GM18858 (cell line): ENCODE measurements around the gene KIF2C.
"Not testable (repeated sequence)": the region's sequence is repeated elsewhere in the genome, so short reads cannot be mapped to it uniquely, and the experiment has no call there.

Source experiments
- ATAC-seq: cut with Tn5 transposase; IDR thresholded peaks from one replicate; pipeline ENCODE4 v1.9.1; 2021; ENCODE audit not compliant: unreplicated experiment

Gene KIF2C

DNA sequence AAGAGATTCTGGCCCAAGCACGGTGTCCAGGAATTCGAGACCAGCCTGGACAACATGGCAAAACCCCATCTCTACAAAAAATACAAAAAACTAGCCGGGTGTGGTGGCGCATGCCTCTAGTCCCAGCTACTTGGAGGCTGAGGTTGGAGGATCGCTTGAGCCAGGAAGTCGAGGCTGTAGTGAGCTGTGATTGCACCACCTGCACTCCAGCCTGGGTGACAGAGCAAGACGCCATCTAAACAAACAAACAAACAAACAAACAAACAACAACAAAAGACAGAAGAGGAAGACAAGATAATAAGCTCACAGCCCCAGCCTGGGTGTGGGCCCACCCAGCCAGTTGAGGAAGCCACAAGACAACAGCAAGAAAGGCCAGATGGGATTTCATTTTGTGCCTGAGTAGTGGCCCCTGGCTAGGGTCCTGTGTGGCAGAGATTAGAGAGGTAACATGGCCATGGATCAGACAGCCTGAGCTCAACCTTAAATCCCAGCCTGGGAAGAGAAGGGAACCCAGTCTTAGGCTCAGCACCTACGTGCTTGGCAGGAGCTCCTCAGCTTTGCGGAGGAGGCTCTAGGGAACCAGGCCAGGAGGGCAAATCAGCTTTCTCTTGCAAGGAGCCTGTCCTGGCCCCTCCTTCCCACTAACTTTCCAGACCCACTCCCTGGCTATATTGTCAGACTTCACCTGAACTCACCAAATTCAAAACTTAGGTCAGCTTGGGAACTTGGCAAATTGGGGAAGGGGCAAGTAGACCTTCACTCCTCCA, 53.3 kb downstream of the KIF2C start:
- ATAC-seq: no peak

- ATAC-seq: not testable (repeated sequence)
These were observed 58.2 kb downstream of the KIF2C start for GRCh38 chr1:44797886-44798285.

DNA sequence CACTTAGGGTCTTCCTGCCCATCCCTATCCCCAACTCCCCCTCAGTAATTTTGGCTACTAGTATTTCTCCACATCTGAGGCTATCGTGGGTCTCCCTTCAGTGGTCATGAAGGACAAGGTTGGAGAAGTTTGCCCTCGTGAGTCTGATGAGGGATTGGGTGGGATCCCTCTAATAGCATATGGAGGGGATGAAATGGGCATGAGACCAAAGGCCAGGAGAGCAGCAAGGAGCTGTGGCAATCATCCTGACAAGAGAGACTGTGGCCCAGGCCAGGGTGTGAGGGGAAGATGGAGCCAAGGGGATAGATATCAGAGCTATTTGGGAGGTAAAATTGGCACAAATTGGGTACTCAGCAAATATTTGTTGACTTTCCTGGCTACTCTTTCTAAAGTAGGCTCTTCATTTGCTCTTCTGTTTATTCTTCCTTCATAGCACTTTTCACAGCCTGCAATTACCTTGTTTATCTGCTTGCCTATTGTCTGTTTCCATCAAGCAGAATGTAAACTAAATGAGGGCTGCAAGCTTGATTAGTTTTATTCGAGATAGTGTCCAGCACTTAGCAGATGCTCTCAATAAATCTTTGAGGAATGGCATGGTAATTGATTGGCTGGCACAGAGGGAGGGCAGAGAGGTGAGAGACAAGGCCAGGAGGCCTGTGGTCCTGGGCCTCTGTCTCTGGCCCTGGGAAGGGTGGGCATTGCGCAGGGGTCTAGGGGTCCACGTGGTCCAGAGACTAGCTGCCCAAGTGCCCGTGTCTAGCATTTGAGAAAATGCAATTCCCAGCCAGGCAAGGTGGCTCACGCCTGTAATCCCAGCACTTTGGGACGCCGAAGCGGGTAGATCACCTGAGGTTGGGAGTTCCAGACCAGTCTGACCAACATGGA, 59.1 kb downstream of the KIF2C start:
- ATAC-seq: no peak

- peak; percentile 60 for ATAC-seq
These were observed 60.3 kb downstream of the KIF2C start, which contains the start of gene PLK3 for GRCh38 chr1:44799770-44800584. PLK3 (plus strand) TSS chr1:44800377; CDS start chr1:44800464, 87 bp downstream.

- ATAC-seq: no peak
These were observed 62.1 kb downstream of the KIF2C start for GRCh38 chr1:44801491-44802305.

DNA sequence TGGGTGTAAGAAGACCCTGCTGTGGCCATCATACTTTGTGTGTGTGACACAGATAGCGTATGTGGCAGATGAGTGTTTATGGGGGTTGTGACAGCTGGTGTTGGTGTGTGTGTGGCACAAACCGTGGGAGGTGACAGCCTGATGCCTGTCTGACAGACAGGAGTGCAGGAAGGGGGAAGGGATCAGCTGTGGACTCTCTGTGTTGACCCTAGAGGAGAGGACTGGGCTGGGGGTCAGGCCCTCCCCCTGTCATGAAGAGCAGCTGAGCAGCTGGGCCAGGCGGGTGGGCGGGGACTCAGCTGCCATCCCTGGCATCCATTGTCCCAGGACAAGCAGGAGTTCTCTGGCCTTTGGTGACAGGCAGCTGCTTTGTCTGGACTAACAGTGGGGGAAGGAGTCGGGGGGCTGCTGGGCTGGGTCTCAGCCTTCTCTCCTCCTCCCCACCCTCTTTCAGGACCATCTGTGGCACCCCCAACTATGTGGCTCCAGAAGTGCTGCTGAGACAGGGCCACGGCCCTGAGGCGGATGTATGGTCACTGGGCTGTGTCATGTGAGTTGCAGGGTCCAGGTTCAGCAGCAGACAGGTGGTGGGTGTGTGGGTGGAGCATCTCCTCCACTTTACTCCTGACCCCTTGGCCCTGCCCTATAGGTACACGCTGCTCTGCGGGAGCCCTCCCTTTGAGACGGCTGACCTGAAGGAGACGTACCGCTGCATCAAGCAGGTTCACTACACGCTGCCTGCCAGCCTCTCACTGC, 62.8 kb downstream of the KIF2C start:
- ATAC-seq: no peak

GRCh38 chr1:44803062-44803311, 63.4 kb downstream of the KIF2C start:
- no peak for ATAC-seq

DNA sequence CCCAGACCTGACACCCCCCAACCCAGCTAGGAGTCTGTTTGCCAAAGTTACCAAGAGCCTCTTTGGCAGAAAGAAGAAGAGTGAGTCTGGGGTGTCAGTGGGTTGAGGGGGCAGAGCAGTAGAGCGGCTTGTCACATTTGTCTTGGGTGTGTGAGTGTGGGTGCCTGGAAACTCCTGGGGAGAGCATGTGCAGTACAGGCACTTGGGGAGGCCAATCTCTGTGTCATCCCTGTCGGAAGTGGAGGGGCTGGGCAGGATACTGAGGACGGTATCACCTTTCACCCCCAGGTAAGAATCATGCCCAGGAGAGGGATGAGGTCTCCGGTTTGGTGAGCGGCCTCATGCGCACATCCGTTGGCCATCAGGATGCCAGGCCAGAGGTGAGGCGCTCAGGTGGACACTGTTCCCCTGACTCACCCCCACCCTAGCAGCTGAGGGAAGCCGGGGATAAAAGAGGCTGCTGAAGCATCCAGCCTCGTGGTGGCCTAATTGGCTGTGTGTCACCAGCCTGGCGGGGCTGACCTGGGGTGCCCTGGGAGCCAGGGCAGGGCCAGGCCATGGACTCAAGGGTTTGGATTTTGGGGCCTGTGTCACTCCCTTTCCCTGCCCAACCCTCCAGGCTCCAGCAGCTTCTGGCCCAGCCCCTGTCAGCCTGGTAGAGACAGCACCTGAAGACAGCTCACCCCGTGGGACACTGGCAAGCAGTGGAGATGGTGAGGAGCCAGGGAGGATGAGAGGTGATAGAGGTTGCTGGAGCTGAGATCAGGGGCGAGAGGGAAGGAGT, 63.9 kb downstream of the KIF2C start:
- no peak for ATAC-seq

GRCh38 chr1:44805311-44806024, 65.8 kb downstream of the KIF2C start:
- ATAC-seq: no peak

GRCh38 chr1:44806025-44806703, 66.5 kb downstream of the KIF2C start:
- ATAC-seq: no peak

GRCh38 chr1:44806704-44807363, 67.2 kb downstream of the KIF2C start, which contains the start of gene DYNLT4:
DYNLT4 (minus strand) TSS chr1:44807351; CDS start chr1:44806668, 683 bp downstream.
- ATAC-seq: no peak

GRCh38 chr1:44807364-44808062, 67.9 kb downstream of the KIF2C start:
- ATAC-seq: no peak

- ATAC-seq: no peak
These were observed 68.7 kb downstream of the KIF2C start, which contains the start of gene BTBD19 for GRCh38 chr1:44808063-44808937. BTBD19 (plus strand) TSS chr1:44808523; CDS start chr1:44808821, 298 bp downstream.

DNA sequence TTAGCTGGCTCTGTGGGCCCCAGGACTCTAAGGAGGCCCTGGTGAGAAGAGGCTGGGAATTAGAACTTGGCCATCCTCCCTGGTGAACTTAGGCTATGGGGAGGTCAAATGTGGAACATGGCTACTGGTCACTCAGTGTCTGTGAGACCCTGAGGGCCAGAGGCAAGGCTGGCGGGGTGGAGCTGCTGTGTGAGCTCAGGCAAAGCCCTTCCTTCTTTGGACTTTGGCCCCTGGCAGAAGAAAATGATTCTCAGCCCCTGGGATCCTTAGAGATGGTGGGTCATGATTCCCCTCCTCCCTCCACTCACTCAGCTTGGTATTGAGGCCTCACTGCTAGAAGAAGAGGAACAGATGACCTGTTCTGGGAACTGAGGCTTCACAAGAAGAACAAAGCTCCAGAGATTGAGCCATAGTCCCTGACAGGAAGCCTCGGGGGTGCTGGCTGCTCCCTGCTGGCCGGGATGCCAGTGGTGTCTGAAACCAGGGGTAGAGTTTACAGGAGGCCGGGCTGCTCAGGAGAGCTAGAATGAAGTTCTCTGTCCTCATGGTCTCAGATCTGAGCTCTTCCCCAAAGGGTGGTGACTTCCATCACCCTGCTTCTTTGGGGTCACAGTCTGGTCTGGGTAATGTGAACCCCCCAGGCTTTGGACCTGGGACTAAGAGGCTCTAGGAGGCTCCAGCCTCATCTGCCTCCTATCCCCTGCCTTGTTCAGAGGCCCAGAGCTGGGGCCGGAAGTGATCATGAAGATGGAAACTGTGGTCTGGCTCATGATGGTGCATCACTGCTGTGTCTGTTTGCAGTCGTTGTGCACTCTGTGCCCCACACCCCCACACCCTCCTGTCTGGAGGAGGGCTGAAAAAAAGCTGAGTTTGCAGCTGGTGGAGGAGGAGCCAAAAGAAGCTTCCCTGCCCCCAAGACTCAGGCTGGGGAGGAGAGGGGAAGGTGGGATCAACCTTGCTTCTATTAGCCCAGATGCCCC, 69.6 kb downstream of the KIF2C start:
- ATAC-seq: peak; percentile 35
